HepG2 (cell line): ENCODE data around the gene DPF1. TPM values are rescaled to one million over a fixed set of nuclear protein-coding genes. Genes with fewer than 3 reads are reported as not detected.

ENCODE experiments used
- CBX2 ChIP-seq, 2 experiments: fragments of 200-600 bp in 1 of 2; sonication (generic); formaldehyde crosslinking in 1 of 2; IDR thresholded peaks; 2 replicates each; pipeline versions ENCODE4 v1.7.0 to v1.8.1; 2018 to 2022; ENCODE audit warnings: low read depth in 2 of 2, low read length in 1 of 2, mild to moderate bottlenecking in 1 of 2, missing genetic modification reagents in 1 of 2
- PCBP2 ChIP-seq: fragments of 200-400 bp; formaldehyde crosslinking; optimal IDR thresholded peaks from 2 replicates; pipeline ENCODE3; 2018; ENCODE audit warnings: low read length, low read depth; ENCODE audit not compliant: poor library complexity, severe bottlenecking
- REPIN1 ChIP-seq: sonication (generic); formaldehyde crosslinking; IDR thresholded peaks from 2 replicates; pipeline ENCODE4 v1.8.0; 2022; ENCODE audit warnings: missing genetic modification reagents, low read depth, mild to moderate bottlenecking, borderline replicate concordance
- SCMH1 ChIP-seq: sonication (generic); formaldehyde crosslinking; IDR thresholded peaks from 2 replicates; pipeline ENCODE4 v1.9.0; 2021; ENCODE audit warnings: missing genetic modification reagents, mild to moderate bottlenecking, borderline replicate concordance
- ZFYVE20 ChIP-seq: sonication (generic); formaldehyde crosslinking; IDR thresholded peaks from 2 replicates; pipeline ENCODE4 v1.8.0; 2023; ENCODE audit warnings: low read depth, mild to moderate bottlenecking, moderate library complexity, missing genetic modification reagents, borderline replicate concordance
- ZNF329 ChIP-seq: sonication (generic); formaldehyde crosslinking; IDR thresholded peaks from 2 replicates; pipeline ENCODE4 v1.9.0; 2021; ENCODE audit warnings: low read depth, mild to moderate bottlenecking, missing genetic modification reagents
- ZNF446 ChIP-seq: sonication (generic); formaldehyde crosslinking; IDR thresholded peaks from 2 replicates; pipeline ENCODE4 v1.5.0; 2020; ENCODE audit warnings: mild to moderate bottlenecking, missing genetic modification reagents
- ZNF629 ChIP-seq: sonication (generic); formaldehyde crosslinking; conservative IDR thresholded peaks from 2 replicates; pipeline ENCODE4 v1.5.0; 2020; ENCODE audit warnings: missing genetic modification reagents
- polyA plus RNA-seq, 8 experiments: library from polyadenylated mRNA; depleted of rRNA in 3 of 8; stranded (reverse) in 7 of 8; unstranded in 1 of 8; fragments of >200 nt; fragmentation: Illumina TruSeq in 4 of 8; extraction: Trizol in 4 of 8; gene quantifications; 2 replicates each; pipeline versions ENCODE4 v1.2.1 to v1.2.3, GENCODE V29; 2011 to 2016; ENCODE audit warnings: low read depth in 4 of 8, missing spikeins in 1 of 8, mixed read lengths in 1 of 8; ENCODE audit not compliant: insufficient read depth in 1 of 8
- total RNA-seq, 5 experiments: library from RNA; depleted of rRNA; stranded (reverse); fragments of >200 nt; fragmentation: Illumina TruSeq; extraction: Trizol; gene quantifications; 2 replicates each; pipeline ENCODE4 v1.2.3, GENCODE V29; 2016; ENCODE audit warnings: low read depth in 1 of 5
- TF ChIP-seq, protein P1 (sequence below): sonication (generic); formaldehyde crosslinking; IDR thresholded peaks from 2 replicates; pipeline ENCODE4 v1.4.0; 2020; ENCODE audit warnings: missing genetic modification reagents
- TF ChIP-seq, protein P2 (sequence below): sonication (generic); formaldehyde crosslinking; IDR thresholded peaks from 2 replicates; pipeline ENCODE4 v1.5.0; 2020; ENCODE audit warnings: missing genetic modification reagents, mild to moderate bottlenecking, borderline replicate concordance
- TF ChIP-seq, protein P3 (sequence below), 2 experiments: fragments of 450-650 bp in 1 of 2; sonication (generic) in 1 of 2; formaldehyde crosslinking; IDR thresholded peaks; 2 replicates each; pipeline versions ENCODE4 v1.5.0 to v1.8.0; 2020 to 2022; ENCODE audit warnings: mild to moderate bottlenecking in 1 of 2, missing genetic modification reagents in 1 of 2
- TF ChIP-seq, protein P4 (sequence below): sonication (generic); formaldehyde crosslinking; IDR thresholded peaks from 2 replicates; pipeline ENCODE4 v1.8.1; 2022; ENCODE audit warnings: mild to moderate bottlenecking, missing genetic modification reagents

DPF1 gene
- total and polyA plus RNA-seq, 2 of the 13 experiments (the other 11 are each of a cell fraction or from before 2014, with no cell fraction given): 1.0 to 3.2 TPM

DNA sequence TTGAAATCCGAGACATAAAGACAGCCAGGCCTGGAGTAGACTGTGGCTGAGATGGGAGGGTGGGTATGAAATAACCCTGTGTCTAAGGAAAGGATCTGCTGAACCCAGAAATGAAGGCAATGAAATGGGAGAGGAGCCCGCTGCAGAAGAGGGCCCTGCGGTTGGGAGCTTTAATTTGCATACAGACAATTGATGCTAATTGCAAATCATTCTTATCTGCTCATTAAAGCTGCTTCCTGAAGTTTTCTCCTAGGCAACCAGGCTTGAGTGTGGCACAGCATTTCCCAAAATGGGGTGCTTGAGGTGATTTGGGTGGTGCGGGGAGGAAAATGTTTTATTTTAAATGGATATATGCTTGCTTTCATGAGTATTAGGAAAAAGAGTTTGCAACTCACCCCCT lies 55.4 kb downstream of the DPF1 start (continued):
- TF ChIP-seq, protein P1, sequence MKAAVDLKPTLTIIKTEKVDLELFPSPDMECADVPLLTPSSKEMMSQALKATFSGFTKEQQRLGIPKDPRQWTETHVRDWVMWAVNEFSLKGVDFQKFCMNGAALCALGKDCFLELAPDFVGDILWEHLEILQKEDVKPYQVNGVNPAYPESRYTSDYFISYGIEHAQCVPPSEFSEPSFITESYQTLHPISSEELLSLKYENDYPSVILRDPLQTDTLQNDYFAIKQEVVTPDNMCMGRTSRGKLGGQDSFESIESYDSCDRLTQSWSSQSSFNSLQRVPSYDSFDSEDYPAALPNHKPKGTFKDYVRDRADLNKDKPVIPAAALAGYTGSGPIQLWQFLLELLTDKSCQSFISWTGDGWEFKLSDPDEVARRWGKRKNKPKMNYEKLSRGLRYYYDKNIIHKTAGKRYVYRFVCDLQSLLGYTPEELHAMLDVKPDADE (CRISPR knock-in tag): no peak
- TF ChIP-seq REPIN1 (no peak), SCMH1 (no peak), CBX2 (IDR thresholded peaks at IDR 0.05; ENCODE audit: low read depth, low read length) (no peak), CBX2 (CRISPR knock-in tag; IDR thresholded peaks at IDR 0.05; ENCODE audit: low read depth) (no peak), PCBP2 (no peak), ZNF629 (CRISPR knock-in tag) (no peak), ZFYVE20 (no peak), ZNF446 (no peak), ZNF329 (CRISPR knock-in tag) (no peak)
- TF ChIP-seq, protein P2, sequence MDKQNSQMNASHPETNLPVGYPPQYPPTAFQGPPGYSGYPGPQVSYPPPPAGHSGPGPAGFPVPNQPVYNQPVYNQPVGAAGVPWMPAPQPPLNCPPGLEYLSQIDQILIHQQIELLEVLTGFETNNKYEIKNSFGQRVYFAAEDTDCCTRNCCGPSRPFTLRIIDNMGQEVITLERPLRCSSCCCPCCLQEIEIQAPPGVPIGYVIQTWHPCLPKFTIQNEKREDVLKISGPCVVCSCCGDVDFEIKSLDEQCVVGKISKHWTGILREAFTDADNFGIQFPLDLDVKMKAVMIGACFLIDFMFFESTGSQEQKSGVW (CRISPR knock-in tag): no peak
- TF ChIP-seq, protein P3, sequence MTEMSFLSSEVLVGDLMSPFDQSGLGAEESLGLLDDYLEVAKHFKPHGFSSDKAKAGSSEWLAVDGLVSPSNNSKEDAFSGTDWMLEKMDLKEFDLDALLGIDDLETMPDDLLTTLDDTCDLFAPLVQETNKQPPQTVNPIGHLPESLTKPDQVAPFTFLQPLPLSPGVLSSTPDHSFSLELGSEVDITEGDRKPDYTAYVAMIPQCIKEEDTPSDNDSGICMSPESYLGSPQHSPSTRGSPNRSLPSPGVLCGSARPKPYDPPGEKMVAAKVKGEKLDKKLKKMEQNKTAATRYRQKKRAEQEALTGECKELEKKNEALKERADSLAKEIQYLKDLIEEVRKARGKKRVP (CRISPR knock-in tag; IDR thresholded peaks at IDR 0.05): no peak
- TF ChIP-seq, protein P4, sequence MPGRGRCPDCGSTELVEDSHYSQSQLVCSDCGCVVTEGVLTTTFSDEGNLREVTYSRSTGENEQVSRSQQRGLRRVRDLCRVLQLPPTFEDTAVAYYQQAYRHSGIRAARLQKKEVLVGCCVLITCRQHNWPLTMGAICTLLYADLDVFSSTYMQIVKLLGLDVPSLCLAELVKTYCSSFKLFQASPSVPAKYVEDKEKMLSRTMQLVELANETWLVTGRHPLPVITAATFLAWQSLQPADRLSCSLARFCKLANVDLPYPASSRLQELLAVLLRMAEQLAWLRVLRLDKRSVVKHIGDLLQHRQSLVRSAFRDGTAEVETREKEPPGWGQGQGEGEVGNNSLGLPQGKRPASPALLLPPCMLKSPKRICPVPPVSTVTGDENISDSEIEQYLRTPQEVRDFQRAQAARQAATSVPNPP: no peak
